ENCODE results near the gene ADAMTSL5.
"Not testable (repeated sequence)": the region's sequence is repeated elsewhere in the genome, so short reads cannot be mapped to it uniquely, and the experiment has no call there.

The ADAMTSL5 gene, protein sequence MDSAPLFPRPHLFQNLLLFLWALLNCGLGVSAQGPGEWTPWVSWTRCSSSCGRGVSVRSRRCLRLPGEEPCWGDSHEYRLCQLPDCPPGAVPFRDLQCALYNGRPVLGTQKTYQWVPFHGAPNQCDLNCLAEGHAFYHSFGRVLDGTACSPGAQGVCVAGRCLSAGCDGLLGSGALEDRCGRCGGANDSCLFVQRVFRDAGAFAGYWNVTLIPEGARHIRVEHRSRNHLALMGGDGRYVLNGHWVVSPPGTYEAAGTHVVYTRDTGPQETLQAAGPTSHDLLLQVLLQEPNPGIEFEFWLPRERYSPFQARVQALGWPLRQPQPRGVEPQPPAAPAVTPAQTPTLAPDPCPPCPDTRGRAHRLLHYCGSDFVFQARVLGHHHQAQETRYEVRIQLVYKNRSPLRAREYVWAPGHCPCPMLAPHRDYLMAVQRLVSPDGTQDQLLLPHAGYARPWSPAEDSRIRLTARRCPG

DNA sequence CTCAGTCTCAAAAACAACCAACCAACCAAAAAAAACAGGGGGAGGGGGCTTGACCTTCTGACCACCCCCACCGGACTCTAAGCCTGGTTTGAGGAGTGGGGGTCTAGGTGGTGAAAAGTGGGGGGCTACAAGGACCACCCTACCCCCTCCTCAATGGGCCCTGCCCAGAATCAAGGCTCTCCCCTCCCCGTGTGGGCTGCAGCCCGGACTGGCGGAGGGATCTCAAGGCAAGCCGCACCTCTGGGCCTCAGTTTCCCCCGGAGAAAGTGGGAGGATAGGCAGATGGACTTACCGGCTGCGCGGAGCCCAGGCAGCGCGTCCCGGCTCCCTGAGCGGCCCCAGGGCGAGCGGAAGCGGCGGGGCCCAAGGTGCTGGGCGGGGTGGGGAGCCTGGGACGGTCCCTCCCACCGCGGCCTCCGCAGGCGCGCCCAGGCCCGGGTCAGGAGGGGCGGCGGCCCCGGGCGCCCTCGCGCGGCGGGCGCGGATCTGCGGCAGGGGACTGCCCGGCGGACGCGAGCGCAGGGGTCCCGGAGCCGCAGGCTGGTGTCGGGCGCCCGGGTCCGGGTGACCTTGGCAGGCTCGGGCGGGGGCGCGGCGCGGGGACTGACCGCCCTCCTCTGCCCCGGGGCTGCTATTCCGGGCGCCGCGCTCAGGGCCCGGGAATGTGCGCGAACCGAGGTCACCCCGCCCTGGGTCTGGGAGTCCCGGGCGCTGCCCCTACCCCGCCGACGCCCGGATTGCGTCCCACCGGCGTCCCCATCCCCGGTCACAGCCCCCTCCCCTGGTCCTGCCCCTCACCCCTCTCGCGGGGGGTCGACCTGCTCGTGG lies at the start of gene ADAMTSL5:
Gene ADAMTSL5, minus strand, starts transcription at position 349 of the 828 bp plus-strand sequence. CDS start 2,076 bp downstream, outside the sequence.
- DNase-seq, result peak; percentile 61

DNA sequence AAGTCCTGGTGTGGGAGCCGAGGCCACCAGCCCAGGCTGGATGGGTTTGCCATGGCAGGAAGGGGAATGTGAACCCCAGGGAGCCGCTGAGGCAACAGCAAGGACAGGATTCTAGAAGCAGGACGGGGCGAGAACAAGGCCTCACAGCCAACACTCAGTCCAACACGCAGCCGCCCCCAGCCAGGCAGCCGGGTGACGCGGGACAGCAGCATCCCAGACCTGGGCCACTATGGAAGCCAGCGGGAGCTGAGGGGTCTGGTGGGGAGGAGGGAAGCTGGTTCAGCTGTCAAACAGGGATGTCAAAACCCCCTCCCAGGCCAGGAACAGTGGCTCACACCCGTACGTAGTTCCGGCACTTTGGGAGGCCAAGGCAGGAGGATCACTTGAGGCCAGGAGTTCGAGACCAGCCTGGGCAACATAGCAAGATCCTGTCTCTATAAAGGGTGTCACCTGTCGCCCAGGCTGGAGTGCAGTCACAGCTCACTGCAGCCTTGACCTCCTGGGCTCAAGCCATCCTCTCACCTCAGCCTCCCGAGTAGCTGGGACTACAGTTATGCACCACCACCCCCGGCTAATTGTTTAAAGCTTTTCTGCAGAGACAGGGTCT lies 48.5 kb upstream of the ADAMTSL5 start:
- no peak for DNase-seq

DNA sequence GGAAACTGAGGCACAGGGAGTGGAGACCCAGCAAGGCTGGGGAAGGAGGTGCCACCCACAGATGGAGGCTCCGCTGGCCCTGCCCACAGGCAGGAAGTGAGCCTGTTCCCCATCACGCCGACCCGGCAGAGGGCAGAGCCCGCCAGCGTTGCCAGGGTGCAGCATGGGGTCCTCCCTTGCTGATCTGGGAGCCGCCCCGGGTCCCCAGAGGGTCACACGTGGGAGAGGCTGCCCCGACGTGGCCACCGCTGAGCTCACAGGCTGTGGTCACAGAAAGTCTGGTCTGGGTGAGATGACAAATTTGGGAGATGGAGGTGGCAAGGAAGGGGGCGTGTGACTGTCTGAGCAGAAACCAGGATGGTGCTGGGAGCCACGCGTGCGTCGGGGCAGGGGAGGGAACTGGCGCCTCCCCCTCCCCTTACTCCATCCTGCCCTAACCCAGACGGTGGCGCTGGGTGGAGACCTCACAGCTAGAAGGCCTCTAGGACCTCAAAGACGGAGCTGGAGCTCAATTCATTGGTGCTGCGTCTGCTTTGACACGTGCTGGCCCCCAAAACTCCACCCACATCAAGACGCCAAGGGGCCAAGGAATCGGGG lies 47.6 kb upstream of the ADAMTSL5 start:
- DNase-seq, result no peak

DNA sequence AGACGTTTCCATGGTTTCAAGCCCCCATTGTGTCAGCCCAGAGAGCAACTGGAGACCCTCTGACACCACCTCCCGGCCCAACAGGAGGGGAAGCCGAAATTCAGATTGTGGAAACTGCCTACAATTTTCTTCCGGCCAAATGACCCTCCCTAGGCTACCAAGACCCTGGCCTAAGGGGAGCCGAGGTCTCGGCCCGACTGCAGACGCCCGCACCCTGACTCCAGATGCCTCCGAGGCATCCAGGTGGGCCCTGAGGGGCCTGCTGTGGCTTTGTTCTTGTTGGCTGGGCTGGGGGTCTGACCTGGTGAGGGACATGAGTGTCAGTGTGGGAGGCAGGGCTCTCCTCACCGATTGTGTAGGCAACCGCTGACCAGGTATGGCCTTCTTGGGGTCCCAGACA lies 45.7 kb upstream of the ADAMTSL5 start:
- no peak for DNase-seq

DNA sequence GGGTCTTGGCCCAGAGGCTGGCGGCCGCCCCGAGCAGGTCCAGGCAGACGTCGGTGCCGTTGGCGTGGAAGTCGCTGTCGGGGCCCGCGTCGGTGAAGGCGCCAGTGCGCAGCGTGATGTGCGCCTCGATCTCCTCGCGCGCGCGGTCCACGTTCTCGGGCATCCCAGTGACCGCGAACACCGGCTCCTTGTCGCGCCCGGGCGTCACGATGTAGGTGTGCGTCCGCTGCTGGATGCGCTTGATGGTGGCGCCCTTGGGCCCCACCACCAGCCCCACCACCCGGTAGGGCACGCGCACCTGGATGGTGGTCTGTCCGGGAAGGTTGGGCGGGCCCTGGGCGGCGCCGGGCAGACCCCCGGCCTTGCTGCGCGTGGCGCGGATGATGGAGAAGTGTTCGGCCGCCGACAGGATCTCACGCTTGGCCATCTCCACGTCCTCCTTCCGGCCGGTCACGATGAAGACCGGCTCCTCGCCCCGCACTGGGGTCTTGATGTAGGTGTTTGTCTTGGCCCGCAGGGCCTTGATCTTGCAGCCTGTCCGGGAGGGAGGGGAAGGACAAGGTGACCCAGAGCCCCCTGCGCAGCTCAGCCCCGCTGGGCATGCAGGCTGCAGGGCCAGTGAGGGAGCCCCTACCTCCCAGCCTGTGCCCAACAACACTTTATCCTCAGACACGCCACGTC lies 43.7 kb upstream of the ADAMTSL5 start:
- DNase-seq, result no peak

DNA sequence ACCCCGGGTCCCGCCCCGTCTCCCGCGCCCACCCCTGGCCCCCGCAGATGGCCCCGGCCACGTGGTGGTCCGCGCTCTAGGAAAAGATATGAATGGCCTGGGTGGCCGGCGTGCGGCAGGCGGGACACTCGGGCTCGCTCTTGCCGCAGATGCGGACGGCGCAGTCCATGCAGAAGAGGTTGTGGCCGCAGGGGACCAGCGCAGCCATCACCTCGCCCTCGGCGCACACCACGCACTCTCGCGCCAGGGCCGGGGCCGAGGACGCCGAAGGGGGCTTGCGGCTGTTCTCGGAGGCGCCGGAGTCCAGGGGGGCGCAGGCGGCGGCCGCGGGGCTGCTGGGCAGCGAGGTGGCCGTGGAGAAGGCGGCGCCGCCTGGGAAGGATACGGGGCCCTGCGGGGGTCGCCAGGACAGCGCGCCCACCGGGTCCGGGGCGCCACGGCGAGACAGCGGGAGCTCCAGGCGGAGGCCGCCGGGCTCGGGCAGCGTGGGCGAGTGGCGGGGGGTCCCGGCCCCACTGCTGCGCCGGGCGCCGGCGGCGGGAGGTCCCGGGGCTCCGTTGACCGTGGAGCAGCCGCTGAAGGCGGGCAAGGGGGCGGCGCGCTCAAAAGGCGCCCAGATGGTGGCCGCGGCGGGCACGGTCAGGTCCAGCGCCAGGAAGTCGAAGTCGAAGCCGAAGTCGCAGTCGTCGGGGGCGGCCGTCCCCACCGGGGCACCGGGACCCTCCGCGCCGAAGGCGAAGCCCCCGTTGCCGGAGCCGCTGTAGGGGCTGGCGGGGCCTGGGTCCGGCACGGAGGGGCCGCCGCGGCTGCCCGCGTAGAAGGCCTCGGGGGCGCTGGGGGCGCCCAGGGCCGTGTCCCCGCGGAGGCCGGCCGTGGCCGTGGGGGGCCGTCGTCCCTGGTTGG lies 42.9 kb upstream of the ADAMTSL5 start:
- DNase-seq, result no peak

DNA sequence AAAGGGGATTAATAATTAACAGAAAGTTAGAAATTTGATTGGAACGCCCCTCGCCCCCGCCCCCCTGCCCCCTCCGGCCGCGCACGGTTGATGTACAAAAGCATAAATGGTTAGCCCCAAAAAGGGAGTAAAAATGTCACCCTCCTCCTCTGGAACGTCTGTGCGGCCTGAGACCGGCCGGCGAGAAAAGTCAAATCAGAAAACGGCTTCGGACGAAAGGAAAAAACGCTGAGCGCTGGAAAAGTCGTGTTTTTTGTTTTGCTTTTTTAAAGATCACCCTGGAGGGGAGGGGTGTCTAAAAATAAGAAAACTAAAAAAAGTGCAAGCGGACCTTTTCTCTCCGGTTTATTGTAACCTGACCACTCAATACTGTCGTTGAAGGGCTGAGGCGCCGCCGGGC lies 42.1 kb upstream of the ADAMTSL5 start:
- DNase-seq, result no peak

DNA sequence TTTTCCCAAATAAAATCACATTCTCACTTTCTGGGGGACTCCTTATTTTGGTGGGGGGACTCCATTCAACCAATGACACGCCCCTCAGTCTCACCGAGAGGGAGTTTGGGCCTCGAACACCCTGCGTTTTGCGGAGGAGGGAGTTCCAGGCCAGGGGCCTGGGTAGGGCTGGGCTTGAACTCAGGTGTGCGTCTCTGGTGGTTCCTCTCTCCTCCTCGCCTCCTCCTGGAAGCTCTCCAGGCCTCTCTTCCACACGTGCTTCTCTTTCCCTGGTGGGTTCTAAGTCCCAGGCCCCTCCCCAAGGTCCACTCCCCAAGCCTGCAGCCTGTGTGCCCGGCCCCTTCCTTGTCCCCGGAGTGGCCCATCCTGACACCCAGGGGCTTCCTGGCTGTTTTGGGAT lies 40.6 kb upstream of the ADAMTSL5 start:
- DNase-seq, result no peak

DNA sequence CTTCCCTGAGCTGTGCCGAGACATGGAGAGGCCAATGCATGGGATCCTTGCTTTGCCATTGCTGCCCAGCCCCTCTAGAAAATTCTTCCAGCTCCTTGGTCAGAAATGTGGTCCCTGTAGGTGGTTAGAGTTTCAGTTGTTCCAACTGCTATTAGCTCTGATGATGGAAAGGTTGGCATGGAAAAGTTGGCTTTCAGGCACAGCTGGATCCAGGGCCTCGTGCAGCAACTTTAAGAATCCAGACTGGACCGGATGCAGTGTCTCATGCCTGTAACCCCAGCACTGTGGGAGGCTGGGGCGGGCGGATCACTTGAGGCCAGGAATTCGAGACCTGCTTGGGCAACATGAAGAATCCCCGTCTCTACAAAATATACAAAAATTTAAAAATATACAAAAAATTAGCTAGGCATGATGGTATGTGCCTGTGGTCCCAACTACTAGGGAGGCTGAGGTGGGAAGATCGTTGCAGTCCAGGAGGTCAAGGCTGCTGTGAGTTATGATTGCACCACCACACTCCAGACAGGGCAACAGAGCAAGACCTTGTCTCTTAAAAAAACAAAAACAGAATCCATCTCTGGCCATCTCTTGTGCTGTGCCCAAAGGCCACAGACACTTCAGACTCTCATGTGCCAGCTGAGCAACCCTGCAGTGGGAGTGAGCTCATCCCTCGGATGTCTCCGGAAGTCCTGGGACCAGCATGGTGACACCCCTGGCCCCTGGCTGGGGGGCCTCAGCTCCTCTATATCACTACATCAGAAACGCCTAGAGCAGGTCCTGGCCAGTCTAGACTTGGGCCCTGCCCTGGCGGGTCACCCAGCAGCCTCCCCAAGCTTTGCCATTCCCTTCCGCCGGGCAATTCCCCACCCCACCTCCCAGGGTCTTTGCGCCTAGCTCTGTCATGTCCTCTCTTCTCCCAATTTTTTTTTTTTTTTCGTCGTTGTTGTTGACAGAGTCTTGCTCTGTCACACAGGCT lies 38.5 kb upstream of the ADAMTSL5 start:
- no peak for DNase-seq

DNA sequence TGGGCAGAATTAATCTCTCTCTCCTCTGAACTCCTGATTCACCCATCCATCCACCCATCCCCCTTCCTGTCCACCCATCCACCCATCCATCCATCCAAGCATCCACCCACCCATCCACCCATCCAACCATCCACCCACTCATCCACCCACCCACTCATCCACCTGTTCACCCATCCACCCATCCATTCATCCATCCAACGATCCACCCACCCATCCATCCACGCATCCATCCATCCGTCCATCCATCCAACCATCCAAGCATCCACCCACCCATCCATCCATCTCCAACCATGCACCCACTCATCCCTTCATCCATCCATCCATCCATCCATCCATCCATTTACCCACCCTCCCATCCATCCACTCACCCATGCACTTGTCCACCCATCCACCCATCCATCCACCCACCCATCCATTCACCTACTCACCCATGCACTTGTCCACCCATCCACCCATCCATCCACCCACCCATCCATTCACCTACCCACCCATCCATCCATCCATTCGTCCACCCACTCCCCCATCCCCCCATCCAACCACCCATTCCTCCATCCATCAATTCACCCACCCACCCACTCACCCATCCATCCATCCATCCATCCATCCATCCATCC lies 36.6 kb upstream of the ADAMTSL5 start:
- no peak for DNase-seq

DNA sequence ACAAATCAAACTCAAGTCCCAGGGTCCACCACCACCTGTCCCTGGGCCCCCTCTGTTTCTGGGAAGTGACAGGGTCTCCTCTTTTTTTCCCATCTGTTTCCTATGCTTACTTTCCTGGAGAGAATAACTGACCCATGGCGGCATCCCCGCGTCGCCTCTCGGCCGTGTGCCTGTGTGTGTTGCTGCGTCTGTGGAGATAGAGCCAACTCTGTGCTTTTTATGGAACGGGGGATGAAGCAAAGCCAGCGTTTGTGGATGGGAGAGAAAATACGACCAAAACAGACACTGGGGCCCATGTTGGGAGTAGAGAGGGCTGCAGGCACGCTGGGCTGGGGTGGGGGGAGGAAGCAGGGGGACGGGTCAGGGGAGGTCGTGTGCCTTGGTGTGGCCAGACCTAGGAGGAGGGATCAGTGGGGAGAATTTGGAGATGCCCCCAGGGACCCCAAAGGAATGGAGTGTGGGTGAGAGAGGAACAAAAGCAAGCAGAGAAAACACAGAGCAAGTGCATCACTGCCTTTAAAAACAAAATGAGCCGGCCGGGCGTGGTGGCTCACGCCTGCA lies 27.6 kb upstream of the ADAMTSL5 start:
- DNase-seq, result no peak

DNA sequence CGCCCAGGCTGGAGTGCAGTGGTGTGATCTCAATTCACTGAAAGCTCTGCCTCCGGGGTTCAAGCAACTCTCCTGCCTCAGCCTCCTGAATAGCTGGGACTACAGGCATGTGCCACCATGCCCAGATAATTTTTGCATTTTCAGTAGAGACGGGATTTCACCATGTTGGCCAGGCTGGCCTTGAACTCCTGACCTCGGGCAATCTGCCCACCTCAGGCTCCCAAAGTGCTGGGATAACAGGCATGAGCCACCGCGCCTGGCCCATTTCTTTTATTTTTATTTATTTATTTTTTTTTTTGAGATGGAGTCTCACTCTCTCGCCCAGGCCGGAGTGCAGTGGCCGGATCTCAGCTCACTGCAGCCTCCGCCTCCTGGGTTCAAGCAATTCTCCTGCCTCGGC lies 26.9 kb upstream of the ADAMTSL5 start:
- not testable (repeated sequence) for DNase-seq

DNA sequence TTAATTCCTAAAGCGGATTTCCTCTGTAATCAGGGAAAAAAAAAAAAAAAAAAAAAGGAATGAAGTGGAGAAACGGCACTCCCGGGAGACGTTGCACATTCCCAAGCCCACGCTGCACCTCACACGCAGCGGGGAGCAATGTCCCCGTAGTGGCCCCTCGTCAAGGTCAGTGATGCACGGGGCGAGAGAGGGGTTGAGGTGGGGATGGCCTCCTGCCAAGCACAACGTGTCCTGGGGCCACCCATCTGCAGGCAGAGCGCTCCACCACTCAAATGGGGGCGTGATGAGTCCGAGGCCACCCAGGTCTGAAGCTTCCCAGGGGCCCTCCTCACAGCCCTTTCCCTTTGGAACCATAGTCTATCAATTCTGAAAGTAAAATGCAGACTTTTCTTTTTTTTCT lies 26.2 kb upstream of the ADAMTSL5 start:
- no peak for DNase-seq

DNA sequence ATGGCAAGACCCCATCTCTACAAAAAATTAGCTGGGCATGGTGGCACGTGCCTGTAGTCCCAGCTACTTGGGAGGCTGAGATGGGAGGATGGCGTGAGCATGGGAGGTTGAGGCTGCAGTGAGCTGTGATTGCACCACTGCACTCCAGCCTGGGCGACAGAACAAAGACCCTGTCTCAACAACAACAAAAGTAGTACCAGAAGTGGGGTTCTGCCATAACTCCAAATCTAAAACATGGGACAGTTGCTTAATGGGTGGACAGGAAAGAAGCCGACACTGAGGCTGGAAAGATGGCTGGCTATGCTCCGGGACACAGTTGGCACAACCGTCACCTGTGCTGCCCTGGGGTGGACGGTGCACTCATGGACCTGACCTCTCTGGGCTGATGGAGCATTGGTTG lies 22.9 kb upstream of the ADAMTSL5 start:
- not testable (repeated sequence) for DNase-seq

DNA sequence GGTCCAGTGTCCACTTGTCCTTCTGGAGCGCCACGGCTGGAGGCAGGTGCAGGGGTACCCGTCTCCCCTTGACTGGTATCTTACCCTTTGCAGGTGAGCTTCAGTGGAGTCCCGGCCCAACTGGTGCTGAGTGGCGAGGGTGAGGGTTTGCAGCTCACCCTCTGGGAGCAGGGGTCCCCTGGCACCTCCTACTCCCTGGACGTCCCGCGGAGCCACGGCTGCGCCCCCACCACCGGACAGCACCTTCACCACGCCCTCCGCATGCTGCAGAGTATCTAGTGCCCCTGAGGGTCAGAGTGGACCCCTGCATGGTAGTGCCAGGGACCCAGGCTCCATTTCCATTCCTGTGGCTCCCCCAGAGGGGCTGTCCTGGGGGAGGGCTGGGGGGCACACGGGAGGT lies 22.2 kb upstream of the ADAMTSL5 start:
- DNase-seq, result no peak

DNA sequence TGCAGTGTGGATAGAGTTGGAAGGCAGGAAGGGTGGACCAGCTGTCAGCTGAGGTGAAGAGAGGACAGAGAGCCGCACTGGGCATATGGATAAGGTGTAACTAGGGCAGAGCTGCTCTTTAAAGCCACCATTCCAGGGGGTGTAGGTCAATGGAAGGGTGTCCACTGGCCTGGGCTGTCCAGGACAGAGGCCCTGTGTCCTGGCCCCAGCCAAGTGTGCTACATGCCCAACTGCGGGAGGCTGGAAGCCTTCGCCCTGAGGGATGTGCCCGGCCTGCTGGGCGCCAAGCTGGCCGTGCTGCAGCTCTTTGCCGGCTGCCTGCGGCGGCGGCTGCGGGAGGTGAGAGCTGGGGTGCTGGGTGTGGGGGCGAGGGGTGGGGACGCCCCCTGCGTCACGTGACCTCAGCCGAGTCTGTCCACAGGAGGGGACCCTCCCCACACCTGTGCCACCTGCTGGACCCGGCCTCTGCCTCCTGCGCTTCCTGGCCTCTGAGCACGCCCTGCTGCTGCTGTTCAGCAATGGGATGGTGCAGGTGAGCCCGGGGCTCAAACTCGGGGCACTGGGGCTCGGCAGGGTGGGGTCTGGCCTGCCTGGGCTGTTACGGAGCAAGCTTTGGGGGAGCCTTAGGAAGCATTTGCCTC lies 20.8 kb upstream of the ADAMTSL5 start:
- peak; percentile 55 for DNase-seq

DNA sequence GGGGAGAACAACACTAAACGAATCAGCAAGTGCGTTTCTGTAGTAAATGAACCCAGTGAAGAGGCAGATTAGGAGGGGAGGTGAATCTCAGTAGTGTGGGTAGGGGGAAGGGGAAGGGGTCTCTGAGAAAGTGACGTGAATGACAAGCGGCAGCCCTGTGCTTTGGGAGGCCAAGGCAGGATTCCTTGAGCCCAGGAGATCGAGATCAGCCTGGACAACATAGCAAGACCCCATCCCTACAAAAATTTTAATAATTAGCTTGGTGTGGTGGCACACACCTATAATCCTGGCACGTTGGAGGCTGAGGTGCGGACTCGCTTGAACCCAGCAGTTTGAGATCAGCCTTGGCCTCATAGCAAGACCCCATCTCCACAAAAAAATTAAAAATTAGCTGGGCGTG lies 19.2 kb upstream of the ADAMTSL5 start:
- DNase-seq, result no peak

DNA sequence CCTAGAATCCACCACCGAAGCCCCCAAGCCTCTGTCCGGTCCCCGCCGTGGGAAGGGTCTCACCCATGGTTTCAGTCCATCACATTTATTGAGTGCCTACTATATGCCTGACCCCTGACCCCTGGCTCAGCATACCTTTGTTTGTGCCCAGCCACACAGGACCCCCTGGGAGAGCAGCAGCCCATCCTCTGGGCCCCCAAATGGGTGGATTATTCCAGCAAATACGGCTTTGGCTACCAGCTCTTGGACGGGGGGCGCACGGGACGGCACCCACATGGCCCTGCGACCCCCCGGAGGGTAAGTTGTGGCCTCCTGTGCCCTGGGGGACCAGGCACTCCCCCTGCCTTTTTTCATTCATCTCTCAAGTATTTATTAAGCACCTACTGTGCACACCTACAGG lies 18.8 kb upstream of the ADAMTSL5 start:
- no peak for DNase-seq

DNA sequence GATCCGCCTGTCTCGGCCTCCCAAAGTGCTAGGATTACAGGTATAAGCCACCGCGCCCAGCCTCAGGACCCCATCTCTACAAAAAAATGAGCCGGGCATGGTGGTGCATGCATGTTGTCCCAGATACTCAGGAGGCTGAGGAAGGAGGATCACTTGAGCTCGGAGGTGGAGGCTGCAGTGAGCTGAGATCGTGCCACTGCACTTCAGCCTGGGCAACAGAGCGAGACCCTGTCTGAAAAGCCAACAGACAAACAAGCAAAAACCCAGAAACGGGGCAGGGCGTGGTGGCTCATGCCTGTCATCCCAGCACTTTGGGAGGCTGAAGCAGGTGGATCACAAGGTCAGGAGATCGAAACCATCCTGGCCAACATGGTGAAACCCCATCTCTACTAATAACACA lies 18.0 kb upstream of the ADAMTSL5 start:
- DNase-seq, result not testable (repeated sequence)
